ENCODE measurements around the gene OFD1.

OFD1 gene

GRCh38 chrX:13702111-13702789 is 32.3 kb upstream of the OFD1 start:
- H3K4me3 ChIP-seq (ENCODE audit: low read depth, low read length) = no peak overlapping the region
- TF ChIP-seq CTCF (IDR thresholded peaks at IDR 0.05; ENCODE audit: insufficient read depth, low read depth, low read length, missing control alignments) = no peak
- DNase-seq (ENCODE audit: low read depth) = no peak

- no peak for DNase-seq (ENCODE audit: low read depth)
- no peak for TF ChIP-seq CTCF (IDR thresholded peaks at IDR 0.05; ENCODE audit: insufficient read depth, low read depth, low read length, missing control alignments)
- H3K4me3 ChIP-seq (ENCODE audit: low read depth, low read length) = no peak overlapping the region
Observed at GRCh38 chrX:13703135-13703534, 31.4 kb upstream of the OFD1 start.

GRCh38 chrX:13703589-13703988 is 31.0 kb upstream of the OFD1 start:
- no peak overlapping the region for H3K4me3 ChIP-seq (ENCODE audit: low read depth, low read length)
- DNase-seq (ENCODE audit: low read depth) = no peak
- no peak for TF ChIP-seq CTCF (IDR thresholded peaks at IDR 0.05; ENCODE audit: insufficient read depth, low read depth, low read length, missing control alignments)

GRCh38 chrX:13711141-13711540 is 23.4 kb upstream of the OFD1 start:
- TF ChIP-seq CTCF (IDR thresholded peaks at IDR 0.05; ENCODE audit: insufficient read depth, low read depth, low read length, missing control alignments) = no peak
- no peak overlapping the region for H3K4me3 ChIP-seq (ENCODE audit: low read depth, low read length)
- DNase-seq (ENCODE audit: low read depth) = no peak

- H3K4me3 ChIP-seq (ENCODE audit: low read depth, low read length) = no peak overlapping the region
- no peak for DNase-seq (ENCODE audit: low read depth)
Observed at GRCh38 chrX:13716455-13716854, 18.1 kb upstream of the OFD1 start.

GRCh38 chrX:13716905-13717304 is 17.6 kb upstream of the OFD1 start:
- TF ChIP-seq CTCF (IDR thresholded peaks at IDR 0.05; ENCODE audit: insufficient read depth, low read depth, low read length, missing control alignments) = no peak
- no peak overlapping the region for H3K4me3 ChIP-seq (ENCODE audit: low read depth, low read length)
- DNase-seq (ENCODE audit: low read depth) = no peak

More at GRCh38 chrX:13716455-13716854, 18.1 kb upstream of the OFD1 start:
- TF ChIP-seq CTCF (IDR thresholded peaks at IDR 0.05; ENCODE audit: insufficient read depth, low read depth, low read length, missing control alignments) = no peak
